ENCODE measurements around the gene CFAP20DC.
"Not testable (repeated sequence)": the region's sequence is repeated elsewhere in the genome, so short reads cannot be mapped to it uniquely, and the experiment has no call there.

Gene CFAP20DC

GRCh38 chr3:58868097-58868779 lies 181.6 kb downstream of the CFAP20DC start:
- DNase-seq (ENCODE audit: low read depth in 2 of 2), result no peak

- no peak for DNase-seq (ENCODE audit: low read depth in 2 of 2)
These were observed 182.2 kb downstream of the CFAP20DC start for GRCh38 chr3:58867621-58868020.

- DNase-seq (ENCODE audit: low read depth in 2 of 2), result no peak
These were observed 183.7 kb downstream of the CFAP20DC start for GRCh38 chr3:58866079-58866478.

DNA sequence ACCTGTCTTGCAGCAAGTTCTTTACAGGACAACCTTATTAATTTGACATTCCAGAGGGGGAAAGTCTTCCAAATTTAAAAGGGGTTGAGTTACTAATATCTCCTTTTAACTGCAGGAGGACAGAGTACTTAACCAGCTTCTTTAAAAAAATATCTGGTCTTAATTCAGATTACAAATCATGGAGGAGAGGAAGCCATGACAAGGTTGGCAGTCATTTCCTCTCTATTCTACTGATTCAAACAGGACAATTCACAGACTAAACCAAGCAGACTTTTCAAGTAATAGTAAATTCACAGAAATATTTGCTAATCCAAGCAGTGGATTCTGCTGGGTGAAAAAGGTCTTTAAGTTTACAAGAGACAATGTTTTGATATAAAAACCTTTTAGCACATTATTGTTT lies 185.3 kb downstream of the CFAP20DC start:
- no peak for DNase-seq (ENCODE audit: low read depth in 2 of 2)

- DNase-seq (ENCODE audit: low read depth in 2 of 2), result no peak
These were observed 186.6 kb downstream of the CFAP20DC start for GRCh38 chr3:58863206-58863605.

DNA sequence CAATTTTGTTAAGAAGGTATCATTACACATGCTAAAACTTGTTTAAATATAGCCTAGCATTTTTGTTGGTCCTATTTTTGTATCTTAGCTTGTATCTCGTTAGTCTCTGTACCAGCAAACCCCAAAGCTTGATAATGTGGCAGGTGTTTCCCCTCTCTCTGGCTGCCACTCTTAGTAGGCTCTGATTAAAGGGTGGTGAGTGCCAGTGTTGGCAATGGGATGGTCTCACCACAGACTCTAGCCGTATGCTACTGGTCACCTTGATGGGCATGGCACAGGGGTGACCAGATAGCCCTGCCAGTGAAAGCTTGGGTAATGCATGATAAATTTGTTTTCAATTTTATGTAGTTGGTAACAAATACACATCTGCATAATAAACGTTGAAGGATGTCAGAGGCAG lies 188.3 kb downstream of the CFAP20DC start:
- DNase-seq (ENCODE audit: low read depth in 2 of 2), result no peak

- no peak for DNase-seq (ENCODE audit: low read depth in 2 of 2)
These were observed 191.7 kb downstream of the CFAP20DC start for GRCh38 chr3:58858126-58858525.

DNA sequence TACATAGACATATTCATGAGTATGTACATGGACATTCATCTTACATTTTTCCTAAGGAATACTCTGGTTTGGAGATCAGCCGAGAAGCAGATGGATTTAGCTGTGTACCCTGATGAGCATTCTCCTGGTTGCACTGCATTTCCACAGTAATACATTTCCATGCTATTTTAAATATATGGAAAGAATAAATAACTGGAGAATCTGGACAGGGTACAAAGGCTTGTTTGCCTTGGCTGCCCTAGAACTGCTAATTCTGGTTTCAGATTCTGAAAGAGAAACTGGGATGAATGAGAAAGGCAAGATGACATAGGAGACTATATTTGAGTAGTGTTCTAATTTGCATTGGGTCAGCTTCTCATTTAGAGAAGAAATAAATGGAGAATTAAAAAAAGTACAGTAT lies 192.4 kb downstream of the CFAP20DC start:
- DNase-seq (ENCODE audit: low read depth in 2 of 2), result no peak

GRCh38 chr3:58848826-58849225 lies 201.0 kb downstream of the CFAP20DC start:
- no peak for DNase-seq (ENCODE audit: low read depth in 2 of 2)

GRCh38 chr3:58842050-58842747 lies 207.6 kb downstream of the CFAP20DC start:
- DNase-seq (ENCODE audit: low read depth in 2 of 2), result not testable (repeated sequence)

GRCh38 chr3:58840949-58841348 lies 208.9 kb downstream of the CFAP20DC start:
- no peak for DNase-seq (ENCODE audit: low read depth in 2 of 2)

DNA sequence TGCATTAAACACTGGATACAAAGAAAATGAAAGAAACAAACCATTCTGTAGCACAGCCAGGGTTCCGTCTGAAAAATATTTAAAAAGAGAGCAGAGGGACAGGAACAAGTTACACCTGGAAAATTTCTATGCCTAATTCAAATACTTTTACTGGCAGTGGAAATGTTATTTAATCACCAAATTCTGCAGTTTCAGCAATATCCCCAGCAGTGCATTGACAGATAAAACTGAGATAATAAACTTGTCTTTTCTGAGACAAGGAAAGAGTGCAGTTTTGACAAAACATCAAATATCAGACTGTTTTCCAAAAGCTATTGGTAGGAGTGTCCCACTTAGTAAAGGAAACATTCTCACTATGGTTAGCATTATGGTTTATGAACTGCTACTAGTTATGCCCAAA lies 209.9 kb downstream of the CFAP20DC start:
- no peak for DNase-seq (ENCODE audit: low read depth in 2 of 2)

- no peak for DNase-seq (ENCODE audit: low read depth in 2 of 2)
These were observed 210.6 kb downstream of the CFAP20DC start for GRCh38 chr3:58839187-58839586.

DNA sequence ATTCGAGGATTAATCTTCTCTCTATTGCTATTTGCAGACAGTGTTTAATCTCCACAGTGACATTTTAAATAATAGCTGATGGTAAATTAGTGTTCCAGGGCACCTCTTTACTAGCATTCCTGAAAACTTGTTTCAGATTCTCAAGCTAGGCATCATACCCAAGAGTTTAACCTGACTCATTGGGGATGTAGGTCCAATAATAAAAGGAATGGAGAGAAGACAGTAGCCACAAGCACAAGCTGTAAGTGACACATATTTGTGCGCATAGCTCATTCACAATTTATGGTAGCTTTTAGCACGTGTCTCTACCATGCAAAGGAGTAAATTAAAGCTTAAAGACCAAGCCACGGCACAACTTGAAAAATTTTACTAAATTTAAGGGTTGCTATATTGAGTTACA lies 212.0 kb downstream of the CFAP20DC start:
- no peak for DNase-seq (ENCODE audit: low read depth in 2 of 2)

GRCh38 chr3:58837141-58837843 lies 212.5 kb downstream of the CFAP20DC start:
- no peak for DNase-seq (ENCODE audit: low read depth in 2 of 2)

GRCh38 chr3:58835086-58835485 lies 214.7 kb downstream of the CFAP20DC start:
- DNase-seq (ENCODE audit: low read depth in 2 of 2), result no peak

DNA sequence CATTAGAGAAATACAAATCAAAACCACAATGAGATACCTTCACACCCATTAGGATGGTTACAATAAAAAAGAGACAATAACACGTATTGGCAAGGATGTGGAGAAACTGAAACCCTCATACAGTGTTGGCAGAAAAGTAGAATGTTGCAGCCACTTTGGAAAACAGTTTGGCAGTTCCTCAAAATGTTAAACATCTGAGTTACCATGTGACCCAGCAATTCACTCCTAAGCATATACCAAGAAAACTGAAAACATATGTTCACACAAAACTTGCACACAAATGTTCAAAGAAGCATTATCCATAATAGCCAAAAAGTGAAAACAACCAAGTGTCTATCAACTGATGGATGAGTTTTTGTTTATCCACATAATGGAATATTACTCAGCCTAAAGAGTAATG lies 216.3 kb downstream of the CFAP20DC start:
- no peak for DNase-seq (ENCODE audit: low read depth in 2 of 2)

DNA sequence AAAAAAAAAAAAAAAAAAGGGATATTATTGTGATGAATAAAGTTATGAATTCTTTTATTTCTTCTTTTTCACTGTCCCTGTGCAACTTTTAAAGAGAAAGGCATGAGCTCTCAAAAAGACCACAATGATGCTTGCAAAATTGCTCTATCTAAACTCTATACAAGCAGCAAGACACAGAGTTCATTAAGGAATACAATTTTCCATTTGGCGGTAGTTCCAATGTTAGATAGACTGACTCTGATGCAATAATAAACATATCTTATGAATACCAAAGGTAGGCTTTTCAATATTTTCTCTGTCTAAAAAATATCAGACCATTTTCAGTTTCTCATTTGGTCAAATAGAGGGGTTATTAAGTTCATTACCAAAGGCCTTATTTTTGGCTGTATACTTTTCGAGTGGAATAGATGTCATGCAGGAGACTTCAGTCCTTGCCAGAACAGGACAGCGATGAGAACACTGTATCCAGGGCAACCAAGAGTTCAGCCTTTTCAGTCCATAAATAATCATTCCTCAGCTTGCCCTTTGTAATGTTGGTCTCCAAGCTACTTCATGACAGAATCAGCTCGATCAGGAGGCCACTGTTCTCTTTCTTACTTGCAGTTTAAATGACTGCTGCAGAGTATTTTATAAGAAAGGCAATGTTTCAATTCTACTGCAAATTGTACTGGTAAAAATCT lies 220.4 kb downstream of the CFAP20DC start:
- DNase-seq (ENCODE audit: low read depth in 2 of 2), result no peak

GRCh38 chr3:58824777-58825176 lies 225.0 kb downstream of the CFAP20DC start:
- no peak for DNase-seq (ENCODE audit: low read depth in 2 of 2)

GRCh38 chr3:58824285-58824684 lies 225.5 kb downstream of the CFAP20DC start:
- peak in 1 of 2 donors; percentile 3 for DNase-seq (ENCODE audit: low read depth in 2 of 2)

DNA sequence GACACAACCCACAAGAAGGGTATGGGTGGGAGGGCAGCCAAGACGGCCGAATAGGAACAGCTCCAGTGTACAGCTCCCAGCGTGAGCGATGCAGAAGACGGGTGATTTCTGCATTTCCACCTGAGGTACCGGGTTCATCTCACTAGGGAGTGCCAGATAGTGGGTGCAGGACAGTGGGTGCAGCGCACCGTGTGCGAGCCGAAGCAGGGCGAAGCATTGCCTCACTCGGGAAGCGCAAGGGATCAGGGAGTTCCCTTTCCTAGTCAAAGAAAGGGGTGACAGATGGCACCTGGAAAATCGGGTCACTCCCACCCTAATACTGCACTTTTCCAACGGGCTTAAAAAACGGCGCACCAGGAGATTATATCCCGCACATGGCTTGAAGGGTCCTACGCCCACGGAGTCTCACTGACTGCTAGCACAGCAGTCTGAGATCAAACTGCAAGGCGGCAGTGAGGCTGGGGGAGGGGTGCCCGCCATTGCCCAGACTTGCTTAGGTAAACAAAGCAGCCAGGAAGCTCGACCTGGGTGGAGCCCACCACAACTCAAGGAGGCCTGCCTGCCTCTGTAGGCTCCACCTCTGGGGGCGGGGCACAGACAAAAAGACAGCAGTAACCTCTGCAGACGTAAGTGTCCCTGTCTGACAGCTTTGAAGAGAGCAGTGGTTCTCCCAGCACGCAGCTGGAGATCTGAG lies 243.1 kb downstream of the CFAP20DC start:
- not testable (repeated sequence) for DNase-seq (ENCODE audit: low read depth in 2 of 2)

- DNase-seq (ENCODE audit: low read depth in 2 of 2), result no peak
These were observed 244.9 kb downstream of the CFAP20DC start for GRCh38 chr3:58804914-58805313.
